VCaP (cell line): ENCODE results near the gene KCNK10.
"Not testable (repeated sequence)": the region's sequence is repeated elsewhere in the genome, so short reads cannot be mapped to it uniquely, and the experiment has no call there.

Experiments used
- H3K27ac ChIP-seq: fragments of 450-650 bp; 2 replicates; pipeline ENCODE4 v1.5.1; 2017
- TF ChIP-seq, protein P1 (sequence below): fragments of 450-650 bp; conservative IDR thresholded peaks from 2 replicates; pipeline ENCODE4 v1.5.1; 2017; ENCODE audit warnings: mild to moderate bottlenecking, moderate library complexity

KCNK10 gene

DNA sequence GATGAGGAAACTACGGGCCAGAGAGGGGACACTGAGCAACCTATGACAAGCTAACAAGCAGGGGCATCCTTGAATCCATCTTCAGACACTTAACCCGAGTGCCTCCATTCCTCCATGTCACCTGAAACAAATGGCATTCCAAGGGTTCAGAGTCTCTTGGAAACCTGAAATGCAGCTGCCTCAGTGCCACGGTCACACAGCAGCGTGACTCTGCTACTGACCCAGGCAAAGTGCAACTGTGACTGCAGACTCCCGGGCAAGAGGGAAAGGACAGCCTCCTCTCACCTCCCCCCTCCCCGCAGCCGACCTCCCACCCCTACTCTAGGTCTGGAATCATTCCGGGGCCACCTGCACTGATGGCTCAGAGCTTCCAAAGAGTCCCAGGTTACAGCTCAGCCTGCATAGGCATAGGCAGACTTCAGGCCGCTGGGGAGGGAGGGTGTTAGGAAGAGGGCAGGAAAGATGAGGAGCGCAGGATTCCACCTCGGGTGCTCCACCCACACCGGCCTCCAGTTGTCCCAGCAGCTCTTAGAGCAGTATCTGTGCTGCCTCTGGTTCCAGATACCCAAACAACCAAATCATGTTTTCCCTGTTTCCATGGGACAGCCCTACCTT is 53.2 kb downstream of the KCNK10 start:
- TF ChIP-seq, protein P1, sequence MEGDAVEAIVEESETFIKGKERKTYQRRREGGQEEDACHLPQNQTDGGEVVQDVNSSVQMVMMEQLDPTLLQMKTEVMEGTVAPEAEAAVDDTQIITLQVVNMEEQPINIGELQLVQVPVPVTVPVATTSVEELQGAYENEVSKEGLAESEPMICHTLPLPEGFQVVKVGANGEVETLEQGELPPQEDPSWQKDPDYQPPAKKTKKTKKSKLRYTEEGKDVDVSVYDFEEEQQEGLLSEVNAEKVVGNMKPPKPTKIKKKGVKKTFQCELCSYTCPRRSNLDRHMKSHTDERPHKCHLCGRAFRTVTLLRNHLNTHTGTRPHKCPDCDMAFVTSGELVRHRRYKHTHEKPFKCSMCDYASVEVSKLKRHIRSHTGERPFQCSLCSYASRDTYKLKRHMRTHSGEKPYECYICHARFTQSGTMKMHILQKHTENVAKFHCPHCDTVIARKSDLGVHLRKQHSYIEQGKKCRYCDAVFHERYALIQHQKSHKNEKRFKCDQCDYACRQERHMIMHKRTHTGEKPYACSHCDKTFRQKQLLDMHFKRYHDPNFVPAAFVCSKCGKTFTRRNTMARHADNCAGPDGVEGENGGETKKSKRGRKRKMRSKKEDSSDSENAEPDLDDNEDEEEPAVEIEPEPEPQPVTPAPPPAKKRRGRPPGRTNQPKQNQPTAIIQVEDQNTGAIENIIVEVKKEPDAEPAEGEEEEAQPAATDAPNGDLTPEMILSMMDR = no peak
- no peak overlapping the region for H3K27ac ChIP-seq

DNA sequence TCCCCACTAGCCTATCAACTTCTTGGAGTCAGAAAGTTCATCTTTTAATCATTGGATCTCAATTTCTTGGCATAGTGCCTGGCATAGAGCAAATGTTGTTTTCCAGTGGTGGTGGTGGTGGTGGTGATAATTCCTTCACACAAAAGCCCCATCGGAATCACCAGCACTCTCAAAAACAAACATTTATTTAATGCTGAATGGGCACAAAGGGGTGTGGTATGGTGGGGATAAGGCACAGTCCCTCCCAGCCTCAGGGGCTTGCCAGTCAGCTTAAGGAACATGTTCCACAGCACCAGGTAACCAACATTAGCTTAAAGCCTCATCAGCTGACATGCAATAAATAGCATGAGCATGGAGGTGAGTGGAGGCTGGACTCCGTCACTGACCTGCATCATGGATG is 56.6 kb downstream of the KCNK10 start:
- TF ChIP-seq, protein P1 = no peak
- H3K27ac ChIP-seq = no peak overlapping the region

DNA sequence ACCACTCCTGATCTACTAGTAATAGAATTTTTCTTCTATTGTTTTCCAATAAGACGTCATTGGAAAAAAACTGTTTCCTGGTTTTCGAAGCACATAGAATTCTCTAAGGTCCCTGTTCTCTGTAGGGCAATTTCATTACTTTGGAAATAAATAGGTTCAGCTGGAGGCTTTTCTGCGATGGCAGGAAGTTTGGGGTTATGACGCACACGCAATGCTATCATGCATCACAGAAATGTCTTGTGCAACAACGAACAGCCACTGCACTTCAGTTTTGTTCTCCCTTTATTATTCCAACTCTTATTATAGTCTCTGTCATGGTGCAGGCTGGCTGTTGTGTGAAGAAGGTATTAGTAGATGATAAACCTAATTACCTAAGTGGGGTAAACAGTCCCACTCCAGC is 59.0 kb downstream of the KCNK10 start:
- H3K27ac ChIP-seq = no peak overlapping the region
- TF ChIP-seq, protein P1 = no peak

DNA sequence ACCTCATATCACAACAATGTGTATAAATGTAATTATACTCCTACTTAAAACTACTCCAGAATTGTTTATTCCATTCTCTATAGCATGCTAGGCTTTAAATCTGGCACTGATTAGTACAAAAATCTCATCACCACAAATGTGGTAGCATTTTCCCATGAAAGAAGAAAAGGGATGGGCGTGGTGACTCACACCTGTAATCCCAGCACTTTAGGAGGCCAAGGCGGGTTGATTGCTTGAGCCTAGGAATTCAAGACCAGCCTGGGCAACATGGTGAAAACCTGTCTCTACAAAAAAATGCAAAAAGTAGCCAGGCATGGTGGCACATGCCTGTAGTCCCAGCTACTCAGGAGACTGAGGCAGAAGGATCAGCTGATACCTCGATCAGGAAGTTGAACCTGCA is 61.8 kb downstream of the KCNK10 start:
- not testable (repeated sequence) for H3K27ac ChIP-seq

DNA sequence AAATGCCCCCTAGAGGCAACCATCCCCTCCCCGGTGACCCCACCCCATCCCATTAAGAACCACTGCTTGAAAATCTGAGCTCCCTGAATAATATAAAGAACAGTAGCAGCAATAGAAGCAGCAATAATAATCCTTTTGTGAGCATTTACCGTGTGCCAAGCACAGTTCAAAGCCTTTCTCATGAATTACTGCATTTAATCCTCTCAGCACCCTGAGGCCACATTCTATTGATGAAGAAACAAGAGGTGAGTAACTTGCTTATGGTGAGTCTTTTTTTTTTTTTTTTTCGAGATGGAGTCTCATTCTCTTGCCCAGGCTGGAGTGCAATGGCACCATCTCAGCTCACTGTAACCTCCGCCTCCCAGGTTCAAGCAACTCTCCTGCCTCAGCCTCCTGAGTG is 65.0 kb downstream of the KCNK10 start:
- TF ChIP-seq, protein P1 = no peak
- no peak overlapping the region for H3K27ac ChIP-seq

DNA sequence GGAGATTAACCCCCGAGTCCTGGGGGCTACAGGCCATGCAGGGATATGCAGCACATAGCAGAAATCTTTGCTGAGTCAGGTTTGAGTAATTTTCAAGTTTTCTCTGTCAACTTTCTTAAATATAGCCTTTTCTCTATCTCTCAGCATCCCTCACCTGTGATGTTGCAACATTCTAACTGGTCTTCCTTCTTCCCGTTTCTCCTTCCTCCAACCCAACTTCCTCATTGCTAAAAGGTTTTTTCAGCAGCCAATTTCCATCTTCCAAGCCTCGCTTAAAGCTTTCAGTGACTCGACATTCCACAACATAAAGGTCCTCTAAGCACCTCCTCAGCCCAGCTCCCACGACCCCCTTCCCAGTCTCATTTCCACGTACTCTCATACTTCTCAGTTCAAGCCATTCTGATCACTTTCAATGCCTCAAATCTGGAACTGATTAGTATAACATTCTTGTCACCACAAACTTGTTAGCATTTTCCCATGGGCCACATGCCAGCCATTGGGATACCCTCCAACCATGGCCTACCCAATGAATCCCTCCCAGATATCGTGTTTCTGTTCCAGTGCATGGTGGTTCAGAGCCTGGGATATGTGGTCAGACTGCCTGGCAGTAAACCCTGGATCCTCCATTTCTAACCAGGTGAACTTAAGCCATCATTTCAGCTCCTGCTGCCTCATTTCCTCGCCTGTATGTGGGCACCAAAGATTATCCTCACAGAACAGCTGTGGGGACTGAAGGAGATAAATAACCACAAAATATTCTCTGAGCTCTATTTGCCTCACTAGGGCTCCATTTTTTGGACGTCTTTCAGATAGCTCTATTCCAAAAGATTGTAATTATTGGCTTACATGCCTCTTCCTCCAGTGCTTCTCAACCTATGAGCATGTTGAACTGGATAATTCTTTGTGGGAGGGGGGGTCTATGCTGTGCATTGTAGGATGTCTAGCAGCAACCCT is 65.8 kb downstream of the KCNK10 start:
- H3K27ac ChIP-seq = no peak overlapping the region
- TF ChIP-seq, protein P1 = no peak

DNA sequence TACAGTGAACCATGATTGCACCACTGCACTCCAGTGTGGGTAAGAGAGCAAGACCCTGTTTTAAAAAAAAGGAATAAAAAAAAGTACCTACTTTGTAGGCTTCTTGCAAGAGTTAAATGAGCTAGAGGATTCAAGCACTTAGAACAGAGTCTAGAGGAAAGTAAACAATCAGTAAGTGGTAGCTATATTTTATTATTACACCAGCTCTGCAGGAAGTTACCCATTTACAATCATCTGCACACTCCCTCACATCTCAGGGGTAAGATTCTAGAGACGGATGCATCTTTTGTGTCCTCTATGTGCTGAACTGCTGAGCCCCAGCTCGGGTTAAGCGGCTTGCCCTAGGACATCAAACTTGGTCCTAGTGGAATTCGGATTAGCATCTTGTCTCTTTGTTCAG is 67.3 kb downstream of the KCNK10 start:
- TF ChIP-seq, protein P1 = no peak
- H3K27ac ChIP-seq = no peak overlapping the region

DNA sequence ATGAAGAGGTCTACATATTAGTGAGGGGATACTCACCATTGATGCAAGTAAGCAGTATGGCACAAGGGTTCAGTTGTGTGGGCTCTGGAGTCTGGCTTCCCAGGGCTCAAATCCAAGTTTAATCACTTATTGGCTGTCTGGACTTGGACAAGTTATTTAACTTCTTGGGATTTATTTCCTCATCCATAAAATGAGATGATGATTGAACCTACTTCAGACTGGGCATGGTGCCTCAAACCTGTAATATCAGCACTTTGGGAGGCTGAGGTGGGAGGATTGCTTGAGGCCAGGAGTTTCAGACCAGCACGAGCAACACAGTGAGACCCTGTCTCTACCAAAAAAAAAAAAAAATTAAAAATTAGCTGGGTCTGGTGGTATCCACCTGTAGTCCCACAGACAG is 67.9 kb downstream of the KCNK10 start:
- H3K27ac ChIP-seq = no peak overlapping the region
- TF ChIP-seq, protein P1 = no peak
